Left renal pelvis (tissue), 4 donors: ENCODE data around the gene MFSD2A. TPM values are rescaled to one million over a fixed set of nuclear protein-coding genes. Genes with fewer than 3 reads are reported as not detected.
"Not testable (repeated sequence)": the region's sequence is repeated elsewhere in the genome, so short reads cannot be mapped to it uniquely, and the experiment has no call there.

Experiments
- DNase-seq, 4 donors: peaks; one replicate each; pipeline ENCODE4 v3.0.0-alpha.2; 2013; ENCODE audit warnings: low read depth in 4 of 4, low spot score in 3 of 4
- polyA plus RNA-seq, 4 donors: library from polyadenylated mRNA; unstranded; fragments of 120-200 nt; gene quantifications; one replicate each; pipeline ENCODE4 v1.2.1, GENCODE V29; 2013; ENCODE audit not compliant: insufficient read length in 4 of 4

MFSD2A gene
- polyA plus RNA-seq, 4 donors = 0.37 to 4.1 (median 2.7) TPM

DNA sequence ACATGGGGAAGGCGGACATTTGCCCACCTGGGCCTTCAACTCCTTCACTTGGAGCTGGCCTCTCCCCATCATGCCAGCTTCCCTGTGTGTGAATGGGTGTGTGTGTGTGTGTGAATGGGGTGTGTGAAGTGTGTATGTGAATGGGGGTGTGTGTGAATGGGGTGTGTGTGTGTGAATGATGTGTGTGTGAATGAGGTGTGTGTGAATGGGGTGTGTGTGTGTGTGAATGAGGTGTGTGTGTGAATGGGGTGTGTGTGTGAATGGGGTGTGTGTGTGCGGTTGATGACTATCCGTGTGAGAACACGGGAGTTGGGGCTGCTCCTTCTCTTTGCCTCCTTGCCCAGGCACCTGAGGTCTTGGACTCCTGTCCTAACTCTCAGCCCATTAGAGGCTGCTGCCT lies 9.6 kb downstream of the MFSD2A start:
- DNase-seq = no peak

DNA sequence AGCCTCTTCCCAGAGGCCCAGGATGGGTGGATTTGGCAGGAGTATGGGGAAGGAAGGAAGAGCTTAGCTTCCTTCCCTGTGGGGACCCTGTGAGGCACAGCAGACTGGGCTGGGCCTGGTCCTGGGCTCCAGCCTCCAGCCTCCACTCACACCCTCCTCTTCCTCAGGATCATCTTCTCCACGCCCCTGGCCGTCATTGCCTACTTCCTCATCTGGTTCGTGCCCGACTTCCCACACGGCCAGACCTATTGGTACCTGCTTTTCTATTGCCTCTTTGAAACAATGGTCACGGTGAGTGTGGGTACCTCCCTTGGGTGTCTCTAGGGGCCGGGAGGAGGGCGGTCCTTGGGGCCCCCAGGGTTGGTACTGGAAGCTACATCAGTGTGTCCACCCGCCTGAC lies 10.1 kb downstream of the MFSD2A start:
- DNase-seq = no peak

DNA sequence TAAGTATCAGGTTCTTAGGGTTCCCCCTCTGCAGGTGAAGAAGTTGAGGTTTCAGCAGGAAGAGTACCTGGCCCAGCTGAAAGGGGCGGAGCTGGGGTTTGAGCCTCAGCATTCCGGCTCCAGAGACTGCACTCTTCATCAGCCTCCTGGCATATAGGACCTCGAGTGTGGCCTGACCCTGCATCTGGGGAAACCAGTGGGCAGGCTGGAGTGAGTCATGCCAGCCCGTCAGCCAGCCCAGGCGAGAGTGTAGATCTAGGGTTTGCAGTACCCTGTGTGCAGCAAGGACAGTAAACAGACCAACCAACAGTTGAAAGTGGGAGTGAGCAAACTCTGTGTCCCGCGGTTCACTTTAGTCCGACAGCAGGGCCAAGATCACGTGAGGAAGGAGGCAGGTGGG lies 14.1 kb downstream of the MFSD2A start:
- no peak for DNase-seq

DNA sequence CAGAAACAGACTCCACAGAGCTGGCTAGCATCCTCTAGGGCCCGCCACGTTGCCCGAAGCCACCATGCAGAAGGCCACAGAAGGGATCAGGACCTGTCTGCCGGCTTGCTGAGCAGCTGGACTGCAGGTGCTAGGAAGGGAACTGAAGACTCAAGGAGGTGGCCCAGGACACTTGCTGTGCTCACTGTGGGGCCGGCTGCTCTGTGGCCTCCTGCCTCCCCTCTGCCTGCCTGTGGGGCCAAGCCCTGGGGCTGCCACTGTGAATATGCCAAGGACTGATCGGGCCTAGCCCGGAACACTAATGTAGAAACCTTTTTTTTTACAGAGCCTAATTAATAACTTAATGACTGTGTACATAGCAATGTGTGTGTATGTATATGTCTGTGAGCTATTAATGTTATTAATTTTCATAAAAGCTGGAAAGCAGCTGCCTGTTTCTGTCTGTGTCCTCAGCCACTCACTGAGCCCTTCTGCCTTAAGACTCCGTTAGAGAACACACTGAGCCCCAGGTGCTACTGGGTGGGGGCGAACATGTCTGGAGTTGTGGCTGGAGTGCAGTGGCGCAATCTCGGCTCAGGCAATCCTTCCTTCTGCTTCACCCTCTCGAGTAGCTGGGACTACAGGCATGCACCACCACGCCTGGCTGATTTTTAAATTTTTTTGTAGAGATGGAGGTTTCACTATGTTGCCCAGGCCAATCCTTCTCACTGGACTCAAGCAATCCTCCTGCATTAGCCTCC lies 14.8 kb downstream of the MFSD2A start:
- no peak for DNase-seq

DNA sequence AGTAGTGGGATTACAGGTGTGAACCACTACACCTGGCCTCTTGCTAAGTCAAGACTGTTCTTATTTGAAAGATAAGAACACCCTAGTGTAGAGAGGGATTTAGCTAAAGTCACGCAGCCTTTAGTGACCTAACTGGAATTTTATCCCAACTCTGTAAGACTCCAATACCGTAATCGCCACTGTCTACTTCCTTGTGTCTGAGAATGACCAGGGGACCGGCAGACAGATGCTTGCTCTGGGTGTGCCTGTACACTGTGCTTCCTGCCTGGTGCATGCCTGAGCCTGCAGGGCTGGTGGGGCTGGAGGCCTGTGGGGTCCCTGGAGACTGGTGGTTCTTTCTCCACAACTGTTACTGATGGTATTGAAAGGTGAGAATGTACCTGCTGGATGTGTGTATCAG lies 15.3 kb downstream of the MFSD2A start:
- no peak for DNase-seq

DNA sequence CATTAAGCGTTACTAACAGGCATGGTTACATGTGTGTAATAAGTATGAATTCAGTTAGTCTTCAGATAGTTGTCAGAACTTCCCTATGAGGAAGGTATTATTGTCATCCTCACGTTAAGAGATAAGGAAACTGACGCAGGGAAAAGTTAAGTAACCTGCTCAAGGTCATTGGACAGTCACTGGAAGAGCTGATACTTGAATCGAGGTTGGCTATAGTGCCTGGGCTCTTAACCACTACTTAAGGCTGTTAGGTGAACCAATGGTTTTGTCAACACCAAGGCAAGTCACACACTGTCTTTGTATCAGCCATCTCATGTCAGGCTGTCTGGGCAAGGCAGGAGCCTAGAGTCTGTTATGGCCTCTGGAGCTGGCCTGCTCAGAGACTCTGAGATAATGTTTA lies 16.2 kb downstream of the MFSD2A start:
- DNase-seq = no peak

DNA sequence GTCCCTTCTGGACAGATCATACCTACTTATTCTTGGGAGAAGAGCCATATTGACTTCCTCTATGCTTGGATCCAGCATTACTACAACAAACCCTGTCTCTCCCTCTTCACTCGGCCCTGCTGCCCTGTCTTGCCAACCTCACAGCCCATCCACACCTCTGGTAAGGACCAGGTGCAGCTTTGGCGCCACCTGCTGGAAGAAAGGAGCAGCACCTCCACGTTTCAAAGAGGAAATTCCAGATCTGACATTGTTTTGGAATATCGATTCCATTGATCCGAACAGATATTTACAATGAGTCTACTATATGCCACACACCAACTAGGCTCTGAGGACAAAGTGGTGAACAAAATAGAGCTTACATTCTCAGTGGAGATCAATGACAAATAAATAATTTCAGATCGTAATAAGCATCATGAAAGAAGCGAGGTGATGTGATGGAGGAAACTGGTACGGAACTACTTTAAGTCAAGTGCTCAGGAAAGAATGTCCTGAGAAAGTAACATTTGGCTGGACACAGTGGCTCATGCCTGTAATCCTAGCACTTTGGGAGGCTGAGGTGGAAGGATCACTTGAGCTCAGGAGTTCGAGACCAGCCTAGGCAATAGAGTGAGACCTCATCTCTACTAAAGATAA lies 18.7 kb downstream of the MFSD2A start:
- no peak for DNase-seq

DNA sequence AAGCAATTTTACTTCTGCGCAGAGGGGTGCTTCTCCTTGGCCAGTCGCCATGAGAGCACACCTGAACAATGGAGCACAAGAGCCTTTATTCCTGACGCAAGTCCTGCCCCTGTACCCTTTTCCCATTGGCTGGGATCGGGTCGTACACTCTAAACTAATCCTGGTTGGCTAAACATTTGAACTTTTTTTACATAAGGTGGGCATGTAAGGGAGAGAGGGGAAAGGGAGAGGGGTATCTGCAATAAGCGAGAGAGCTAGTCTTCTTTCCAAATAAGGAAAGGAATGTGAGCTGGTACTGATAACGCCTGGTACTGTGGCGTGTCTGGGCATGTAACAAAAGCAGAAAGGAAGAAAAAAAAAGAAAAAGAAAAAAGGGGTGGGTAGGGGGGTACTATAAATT lies 21.8 kb downstream of the MFSD2A start:
- no peak for DNase-seq

DNA sequence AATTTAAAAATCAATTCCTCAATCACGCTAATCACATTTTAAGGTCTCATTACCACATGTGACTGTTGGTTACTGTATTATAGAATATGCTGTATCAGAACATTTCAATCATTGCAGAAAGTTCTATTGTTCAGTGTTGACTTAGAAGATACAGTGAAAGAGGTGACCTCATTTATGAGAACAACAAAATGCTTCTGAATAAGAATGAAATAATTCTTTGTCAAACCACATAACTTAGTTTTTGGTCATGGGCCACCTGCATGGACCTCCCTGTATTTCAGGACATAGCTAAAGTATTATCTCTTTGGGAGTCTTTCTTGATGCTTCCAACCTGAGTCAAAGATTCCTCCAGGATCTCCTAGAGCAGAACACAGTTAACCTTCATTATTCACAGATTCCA lies 22.3 kb downstream of the MFSD2A start:
- DNase-seq = no peak

DNA sequence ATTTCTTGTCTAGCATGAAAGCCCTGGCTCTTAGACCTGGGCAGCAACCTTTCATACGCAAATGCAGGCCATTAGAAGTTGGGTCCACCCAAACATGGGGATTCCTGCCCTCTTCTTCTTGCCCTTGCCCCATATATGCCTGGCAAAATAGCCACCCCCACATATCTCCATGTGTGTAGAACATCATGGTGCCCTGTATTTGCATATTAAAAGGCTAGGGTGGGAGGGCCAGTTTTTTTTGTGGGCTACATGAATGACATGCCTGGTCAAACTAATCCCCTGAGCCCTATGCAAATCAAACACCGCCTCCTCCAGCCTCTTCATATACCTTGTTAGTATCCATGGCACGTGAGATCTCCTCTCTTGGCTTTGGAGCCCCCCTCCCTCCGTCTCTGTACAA lies 24.7 kb downstream of the MFSD2A start:
- DNase-seq = no peak

DNA sequence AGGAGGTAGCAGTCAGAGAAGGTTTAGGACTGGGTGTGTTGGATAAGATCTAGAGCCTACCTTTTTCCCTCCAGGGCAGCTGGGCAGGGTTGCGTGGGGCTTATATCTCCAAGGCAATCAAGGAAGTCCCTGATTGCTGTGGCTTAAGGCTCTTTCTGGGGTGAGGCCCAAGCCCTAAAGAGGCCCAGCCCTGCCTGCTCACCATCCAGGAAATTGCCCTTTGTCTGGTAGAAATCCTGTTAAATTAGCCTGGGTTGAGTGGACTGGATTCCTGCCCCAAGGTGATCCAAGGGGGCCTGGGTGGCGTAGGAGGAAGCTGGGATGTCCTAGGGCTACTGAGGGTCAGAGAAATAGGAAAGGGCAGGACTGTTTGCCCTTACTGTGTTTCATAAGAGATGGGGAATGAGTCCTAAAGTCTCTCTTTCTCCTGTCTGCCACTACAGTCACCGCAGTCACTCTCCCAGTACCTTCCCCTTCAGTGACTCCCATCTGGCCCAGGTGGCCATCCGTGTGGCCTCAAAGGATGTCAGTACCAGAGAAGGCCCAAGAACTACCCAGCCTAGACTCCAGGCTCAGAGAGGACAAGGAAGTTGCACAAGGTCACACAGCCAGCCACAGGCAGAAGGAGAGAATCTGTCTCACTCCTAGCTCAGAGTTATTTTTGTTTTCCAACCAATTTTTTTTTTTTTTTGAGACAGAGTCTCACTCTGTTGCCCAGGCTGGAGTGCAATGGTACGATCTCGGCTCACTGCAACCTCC lies 25.8 kb downstream of the MFSD2A start:
- no peak for DNase-seq

DNA sequence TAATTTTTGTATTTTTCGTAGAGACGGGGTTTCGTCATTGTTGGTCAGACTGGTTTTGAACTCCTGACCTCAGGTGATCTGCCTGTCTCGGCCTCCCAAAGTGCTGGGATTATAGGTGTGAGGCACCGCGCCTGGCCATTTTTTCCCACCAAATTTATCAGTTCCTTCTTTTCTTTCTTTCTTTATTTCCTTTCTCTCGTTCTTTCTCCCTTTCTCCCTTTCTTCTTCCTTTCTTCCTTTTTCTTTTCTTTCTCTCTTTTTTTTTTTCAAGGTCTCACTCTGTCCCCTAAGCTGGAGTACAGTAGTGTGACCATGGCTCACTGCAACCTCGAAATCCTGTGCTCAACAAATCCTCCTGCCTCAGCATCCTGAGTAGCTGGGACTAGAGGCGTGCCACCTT lies 26.4 kb downstream of the MFSD2A start:
- DNase-seq = no peak

DNA sequence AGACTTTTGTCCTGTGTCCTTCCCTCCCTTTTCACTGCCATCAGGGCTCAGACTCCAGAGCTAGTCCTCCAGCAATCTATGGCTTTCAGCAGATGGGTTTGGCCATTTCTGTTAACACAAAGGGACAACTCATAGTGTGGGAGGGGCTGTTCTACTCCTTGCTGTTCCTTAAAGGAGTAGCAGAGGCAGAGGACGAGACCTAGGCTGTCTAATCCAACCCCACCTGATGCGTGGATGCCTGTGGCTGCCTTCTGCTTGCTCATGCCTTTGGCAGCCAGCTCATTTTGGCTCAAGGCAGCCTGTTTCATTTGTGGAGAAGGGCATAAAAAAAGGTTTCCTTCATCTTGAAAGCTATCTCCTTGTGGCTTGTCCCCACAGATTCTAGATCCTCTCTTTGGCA lies 27.0 kb downstream of the MFSD2A start:
- no peak for DNase-seq

DNA sequence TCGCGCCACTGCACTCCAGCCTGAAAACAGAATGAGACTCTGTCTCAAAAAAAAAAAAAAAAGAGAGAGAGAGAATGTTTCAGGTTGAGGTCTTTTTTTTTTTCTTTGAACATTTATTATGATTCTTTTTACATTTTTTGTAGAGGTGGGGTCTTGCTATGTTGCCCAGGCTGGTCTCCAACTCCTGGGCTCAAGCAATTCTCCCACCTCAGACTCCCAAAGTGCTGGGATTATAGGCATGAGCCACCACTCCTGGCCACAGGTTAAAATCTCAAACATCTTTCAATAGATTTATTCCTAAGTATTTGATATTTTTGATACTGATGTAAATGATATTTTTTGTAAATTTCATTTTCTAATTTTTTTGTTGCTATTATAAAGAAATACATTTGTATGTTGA lies 29.5 kb downstream of the MFSD2A start:
- DNase-seq = not testable (repeated sequence)

DNA sequence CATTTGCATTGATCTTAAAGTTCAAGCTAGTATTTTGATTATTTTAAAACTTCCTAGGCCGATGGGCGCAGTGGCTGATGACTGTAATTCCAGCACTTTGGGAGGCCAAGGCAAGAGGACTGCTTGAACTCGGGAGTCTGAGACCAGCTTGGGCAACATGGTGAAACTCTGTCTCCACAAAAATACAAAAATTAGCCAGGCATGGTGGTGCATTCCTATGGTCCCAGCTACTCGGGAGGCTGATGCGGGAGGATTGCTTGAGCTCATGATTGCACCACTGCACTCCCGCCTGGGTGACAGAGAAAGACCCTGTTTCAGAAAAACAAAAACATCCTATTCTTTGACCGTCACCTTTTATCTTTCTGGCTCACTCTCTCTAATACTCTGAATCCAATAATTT lies 30.0 kb downstream of the MFSD2A start:
- DNase-seq = no peak

DNA sequence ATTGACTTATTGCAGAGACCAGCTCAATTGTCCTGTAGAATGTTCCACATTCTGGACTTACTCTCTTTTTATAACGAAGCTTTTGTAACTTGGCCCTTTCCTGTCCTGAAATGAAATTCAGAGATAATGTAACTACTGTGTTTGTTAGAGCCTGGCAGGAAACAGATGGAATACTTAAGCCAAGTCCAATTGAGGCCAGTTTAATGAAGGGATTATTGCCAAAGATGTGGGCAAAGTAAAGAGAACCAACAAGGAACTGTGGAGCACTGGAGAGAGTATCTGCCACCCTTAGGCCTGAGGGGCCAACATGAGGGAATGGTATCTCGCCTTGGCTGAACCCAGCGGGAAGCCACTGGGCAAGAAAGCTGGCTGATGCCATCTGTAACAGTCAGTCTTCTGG lies 32.9 kb downstream of the MFSD2A start:
- DNase-seq = no peak

DNA sequence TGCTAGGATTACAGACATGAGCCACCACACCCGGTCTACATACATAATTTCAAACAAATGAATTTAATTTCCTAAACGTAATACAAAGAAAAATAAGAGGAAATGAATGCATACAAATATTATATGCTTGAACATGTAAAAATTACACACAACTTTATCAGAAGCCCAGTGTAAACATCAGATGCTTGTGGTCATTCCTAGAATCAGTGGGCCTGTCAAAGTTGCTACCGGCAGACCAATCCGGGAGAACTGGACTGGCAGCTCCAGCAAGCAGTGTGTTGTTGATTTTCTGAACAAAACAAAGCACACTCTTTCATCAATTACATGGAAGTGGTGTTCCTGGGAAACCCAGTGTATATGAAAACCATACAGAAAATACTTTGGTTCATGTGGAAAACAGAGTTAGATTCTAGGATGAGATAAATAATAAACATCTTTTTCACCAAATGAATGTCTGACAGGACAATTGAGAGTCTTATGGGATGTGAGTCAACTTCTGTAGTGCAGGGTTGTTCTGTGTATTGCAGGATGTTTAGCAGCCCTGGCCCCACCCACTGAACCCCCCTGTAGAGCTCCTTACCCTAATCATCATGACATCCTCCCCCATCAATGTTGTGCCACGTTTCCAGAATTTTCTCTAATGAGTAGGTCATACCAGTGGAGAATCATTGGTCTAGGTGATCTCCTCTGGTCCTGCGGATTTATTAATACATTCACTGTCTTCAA lies 33.8 kb downstream of the MFSD2A start:
- DNase-seq = peak in 1 of 4 donors; percentile 29

DNA sequence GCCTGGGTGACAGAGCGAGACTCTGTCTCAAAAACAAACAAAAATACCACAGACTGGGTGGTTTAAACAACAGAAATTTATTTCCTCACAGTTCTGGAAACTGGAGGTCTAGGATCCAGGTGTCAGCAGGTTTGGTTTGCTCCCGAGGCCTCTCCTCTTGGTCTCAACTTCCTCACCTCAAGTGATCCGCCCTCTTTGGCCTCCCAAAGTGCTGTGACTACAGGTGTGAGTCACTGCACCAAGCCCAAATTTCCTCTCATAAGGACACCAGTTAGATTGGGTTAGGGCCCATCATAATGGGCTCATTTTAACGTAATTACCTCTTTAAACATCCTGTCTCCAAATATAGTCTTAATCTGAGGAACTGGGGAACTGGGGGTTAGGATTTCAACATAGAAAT lies 35.5 kb downstream of the MFSD2A start:
- no peak for DNase-seq

DNA sequence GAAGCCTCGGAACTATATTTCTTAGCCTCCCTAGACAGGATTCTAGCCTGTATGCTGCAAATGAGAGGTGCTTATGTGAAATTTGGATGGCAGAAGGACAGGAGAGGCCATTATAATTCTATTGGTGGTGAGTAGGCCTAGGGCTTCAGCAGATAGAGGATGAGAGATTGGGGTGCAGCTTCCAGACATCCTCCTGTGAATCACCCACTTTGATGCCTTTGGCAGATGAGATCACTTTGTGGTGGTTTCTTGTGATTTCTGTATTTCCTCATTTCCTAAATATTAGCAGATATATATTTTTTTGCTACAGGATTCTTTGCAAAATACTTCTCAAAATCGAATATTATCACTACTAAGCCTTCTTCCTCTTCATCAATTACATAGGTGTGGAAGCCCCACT lies 37.3 kb downstream of the MFSD2A start:
- DNase-seq = no peak

DNA sequence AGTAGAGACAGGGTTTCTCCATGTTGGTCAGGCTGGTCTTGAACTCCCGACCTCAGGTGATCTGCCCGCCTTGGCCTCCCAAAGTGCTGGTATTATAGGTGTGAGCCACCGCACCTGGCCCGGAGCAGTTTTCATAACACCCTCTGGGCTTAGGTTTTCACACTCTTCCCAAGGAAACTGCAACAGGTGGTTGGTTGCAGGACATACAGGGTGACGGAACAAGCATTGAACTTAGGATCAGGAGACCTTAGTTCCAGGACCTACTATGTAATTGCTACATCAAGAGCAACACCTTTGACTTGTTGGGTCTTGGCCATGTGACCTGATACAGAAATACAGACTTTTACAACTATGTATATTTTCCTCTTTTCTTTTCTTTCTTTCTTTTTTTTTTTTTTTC lies 37.9 kb downstream of the MFSD2A start:
- DNase-seq = no peak

DNA sequence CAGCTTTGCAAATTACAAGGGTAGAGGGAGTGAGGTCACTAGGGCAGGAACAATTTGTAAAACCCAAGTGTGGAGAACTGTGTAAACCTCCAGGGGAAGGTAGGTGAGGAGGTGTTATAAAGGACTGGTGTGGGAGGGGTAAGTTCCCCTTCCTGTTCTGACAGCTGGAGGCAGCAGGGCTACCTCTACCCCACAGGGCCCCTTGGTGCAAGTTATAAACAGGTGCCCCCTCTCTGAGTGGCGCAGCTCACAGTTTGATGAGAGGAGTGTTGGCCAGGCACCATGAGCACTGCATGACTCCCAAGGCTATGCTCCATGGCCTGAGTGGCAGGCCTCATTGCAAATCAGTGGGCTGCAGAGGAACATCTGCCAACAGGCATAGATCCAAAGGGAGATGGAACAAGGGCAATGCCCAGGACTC lies 41.0 kb downstream of the MFSD2A start:
- no peak for DNase-seq
